HG03521 (cell line): ENCODE results near the gene ADGRL1.

Experiments used
- ATAC-seq: cut with Tn5 transposase; IDR thresholded peaks from one replicate; pipeline ENCODE4 v1.9.1; 2021; ENCODE audit warnings: mild to moderate bottlenecking, moderate library complexity; ENCODE audit not compliant: unreplicated experiment

The ADGRL1 gene

GRCh38 chr19:14115756-14116155 is 90.2 kb downstream of the ADGRL1 start:
- ATAC-seq: no peak

GRCh38 chr19:14114854-14115253 is 91.1 kb downstream of the ADGRL1 start:
- ATAC-seq: no peak

GRCh38 chr19:14114439-14114838 is 91.5 kb downstream of the ADGRL1 start:
- no peak for ATAC-seq

- no peak for ATAC-seq
Observed at GRCh38 chr19:14113762-14114414, 92.1 kb downstream of the ADGRL1 start.

- no peak for ATAC-seq
Observed at GRCh38 chr19:14112809-14113385, 93.1 kb downstream of the ADGRL1 start.

GRCh38 chr19:14112051-14112808 is 93.7 kb downstream of the ADGRL1 start:
- no peak for ATAC-seq

GRCh38 chr19:14111486-14111885 is 94.5 kb downstream of the ADGRL1 start:
- no peak for ATAC-seq

GRCh38 chr19:14110650-14111049 is 95.3 kb downstream of the ADGRL1 start:
- no peak for ATAC-seq

GRCh38 chr19:14107581-14108461 is 98.1 kb downstream of the ADGRL1 start:
- ATAC-seq: no peak

- ATAC-seq: no peak
Observed at GRCh38 chr19:14106840-14107239, 99.1 kb downstream of the ADGRL1 start.

GRCh38 chr19:14105680-14106079 is 100.3 kb downstream of the ADGRL1 start:
- ATAC-seq: no peak

GRCh38 chr19:14103310-14103709 is 102.7 kb downstream of the ADGRL1 start:
- ATAC-seq: no peak

GRCh38 chr19:14102756-14103155 is 103.2 kb downstream of the ADGRL1 start:
- no peak for ATAC-seq

- ATAC-seq: no peak
Observed at GRCh38 chr19:14102102-14102696, 103.8 kb downstream of the ADGRL1 start.

- no peak for ATAC-seq
Observed at GRCh38 chr19:14101003-14101545, 104.9 kb downstream of the ADGRL1 start.
